ENCODE data around the gene SHROOM4.

GRCh38 chrX:50586407-50586806 lies 227.6 kb downstream of the SHROOM4 start:
- TF ChIP-seq, protein P1, sequence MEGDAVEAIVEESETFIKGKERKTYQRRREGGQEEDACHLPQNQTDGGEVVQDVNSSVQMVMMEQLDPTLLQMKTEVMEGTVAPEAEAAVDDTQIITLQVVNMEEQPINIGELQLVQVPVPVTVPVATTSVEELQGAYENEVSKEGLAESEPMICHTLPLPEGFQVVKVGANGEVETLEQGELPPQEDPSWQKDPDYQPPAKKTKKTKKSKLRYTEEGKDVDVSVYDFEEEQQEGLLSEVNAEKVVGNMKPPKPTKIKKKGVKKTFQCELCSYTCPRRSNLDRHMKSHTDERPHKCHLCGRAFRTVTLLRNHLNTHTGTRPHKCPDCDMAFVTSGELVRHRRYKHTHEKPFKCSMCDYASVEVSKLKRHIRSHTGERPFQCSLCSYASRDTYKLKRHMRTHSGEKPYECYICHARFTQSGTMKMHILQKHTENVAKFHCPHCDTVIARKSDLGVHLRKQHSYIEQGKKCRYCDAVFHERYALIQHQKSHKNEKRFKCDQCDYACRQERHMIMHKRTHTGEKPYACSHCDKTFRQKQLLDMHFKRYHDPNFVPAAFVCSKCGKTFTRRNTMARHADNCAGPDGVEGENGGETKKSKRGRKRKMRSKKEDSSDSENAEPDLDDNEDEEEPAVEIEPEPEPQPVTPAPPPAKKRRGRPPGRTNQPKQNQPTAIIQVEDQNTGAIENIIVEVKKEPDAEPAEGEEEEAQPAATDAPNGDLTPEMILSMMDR (IDR thresholded peaks at IDR 0.05) = no peak
- TF ChIP-seq POLR2A (IDR thresholded peaks at IDR 0.05) = no peak

Data from body of pancreas (tissue), 4 donors.